H1 (cell line): Measurements from ENCODE around the gene MBD3L4. TPM values are rescaled to one million over a fixed set of nuclear protein-coding genes. Genes with fewer than 3 reads are reported as not detected.

Experiments used
- ASH2L ChIP-seq: fragments of 200-600, 300-600 bp; sonication (generic); IDR thresholded peaks from one replicate; pipeline ENCODE4 v1.7.1; 2017; ENCODE audit warnings: low read length
- BCL11A ChIP-seq, 2 experiments: IDR thresholded peaks; one replicate each; pipeline ENCODE4 v1.6.1; 2011; ENCODE audit warnings: low read depth in 2 of 2, low read length in 2 of 2, mild to moderate bottlenecking in 2 of 2
- CBX8 ChIP-seq: fragments of 300-800, 300-1000 bp; sonication (generic); IDR thresholded peaks from 2 replicates; pipeline ENCODE4 v1.7.1; 2016; ENCODE audit warnings: low read depth, low read length, borderline replicate concordance
- E2F6 ChIP-seq: IDR thresholded peaks from 2 replicates; pipeline ENCODE4 v1.6.1; 2012; ENCODE audit warnings: inconsistent platforms
- FOSL1 ChIP-seq: IDR thresholded peaks from 2 replicates; pipeline ENCODE4 v1.6.1; 2011; ENCODE audit warnings: mild to moderate bottlenecking, low read depth, low read length, moderate library complexity; ENCODE audit not compliant: insufficient read depth
- GTF2F1 ChIP-seq: IDR thresholded peaks from 2 replicates; pipeline ENCODE4 v1.6.1; 2012; ENCODE audit warnings: low read depth, low read length, improper control_type of control experiment, borderline replicate concordance
- RBBP5 ChIP-seq: IDR thresholded peaks from 2 replicates; pipeline ENCODE4 v1.7.1; 2012; ENCODE audit warnings: low read depth, mild to moderate bottlenecking, inconsistent platforms, low read length, moderate library complexity, borderline replicate concordance
- RFX5 ChIP-seq: IDR thresholded peaks from 2 replicates; pipeline ENCODE4 v1.6.1; 2011; ENCODE audit warnings: low read depth, low read length, improper control_type of control experiment, borderline replicate concordance
- RXRA ChIP-seq: IDR thresholded peaks from 2 replicates; pipeline ENCODE4 v1.6.1; 2011; ENCODE audit warnings: low read depth, mild to moderate bottlenecking, low read length, moderate library complexity; ENCODE audit not compliant: insufficient read depth
- SP1 ChIP-seq: IDR thresholded peaks from 2 replicates; pipeline ENCODE4 v1.6.1; 2011; ENCODE audit warnings: low read depth, low read length
- polyA plus RNA-seq, 7 experiments: library from polyadenylated mRNA; depleted of rRNA in 3 of 7; stranded (reverse) in 5 of 7; unstranded in 2 of 7; fragments of >200 nt in 5 of 7; fragments of 200-250 nt in 2 of 7; gene quantifications; 1 replicate in 5 of 7; 2 replicates in 1 of 7; 4 replicates in 1 of 7; pipeline versions ENCODE4 v1.2.1 to v1.2.3, GENCODE V29; 2011 to 2013; ENCODE audit warnings: missing spikeins in 2 of 7, mixed read lengths in 2 of 7
- total RNA-seq: library from RNA; stranded (reverse); fragmentation: NEBNext Ultra II Directional; extraction: Animal tissue kit (Norgen Biotek cat#: 25700); gene quantifications from 2 replicates; pipeline ENCODE4 v1.2.1, GENCODE V29; 2021

The MBD3L4 gene
- total and polyA plus RNA-seq, 2 of the 8 experiments (the other 6 are each of a cell fraction or from before 2014, with no cell fraction given) = not detected

DNA sequence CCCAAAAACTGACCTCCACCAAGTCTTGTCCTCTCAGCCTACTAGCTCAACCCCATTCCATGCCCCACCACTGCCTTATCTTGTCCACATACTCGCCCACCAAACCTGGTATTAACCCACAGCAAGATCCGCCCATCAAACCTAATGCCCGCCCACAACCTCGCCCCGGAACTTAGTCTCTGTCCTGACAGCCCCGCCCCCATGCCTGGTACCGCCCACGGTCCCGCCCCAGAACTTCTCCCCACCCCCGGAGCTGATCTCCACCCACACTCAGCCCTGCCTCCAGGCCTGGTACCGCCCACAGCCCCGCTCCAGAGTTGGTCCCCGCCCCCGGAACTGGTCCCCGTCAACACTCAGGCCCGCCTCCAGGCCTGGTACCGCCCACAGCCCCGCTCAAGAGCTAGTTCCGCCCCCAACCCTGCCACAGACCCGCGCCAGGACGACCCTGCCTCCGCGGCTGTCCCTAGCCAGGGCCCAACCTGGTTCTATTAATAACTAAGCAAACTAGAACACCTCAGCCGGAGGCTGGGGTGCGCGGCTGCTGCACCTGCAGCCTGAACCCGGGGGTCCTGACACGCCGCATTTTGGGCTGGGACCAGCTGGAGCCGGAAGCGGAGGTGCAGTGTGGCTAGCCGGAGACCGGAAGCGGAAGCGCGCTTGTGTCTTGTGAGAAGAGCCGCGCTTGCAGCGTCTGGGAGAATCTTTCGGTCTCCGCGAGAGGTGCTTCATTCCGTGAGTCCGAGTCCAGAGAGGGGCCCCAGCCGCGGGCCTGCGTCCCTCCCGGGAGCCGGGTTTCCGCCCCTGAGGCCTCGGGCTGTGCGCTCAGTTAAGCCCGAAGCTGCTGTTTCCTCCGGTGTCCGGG, 29.3 kb upstream of the MBD3L4 start, which contains the start of gene ZNF557 (continued):
- TF ChIP-seq FOSL1 = no peak
- no peak for TF ChIP-seq RFX5
- no peak for TF ChIP-seq RXRA
- TF ChIP-seq SP1 = no peak; the same call in 1 of the 2 replicates
- no peak for TF ChIP-seq BCL11A (IDR thresholded peaks at IDR 0.05; ENCODE audit: low read depth in 2 of 2, low read length in 2 of 2)
- TF ChIP-seq E2F6 = no peak
- TF ChIP-seq GTF2F1 = no peak
- no peak for TF ChIP-seq RBBP5
- no peak for TF ChIP-seq CBX8
- TF ChIP-seq ASH2L = peak; percentile 54
